ENCODE data around the gene COA5. TPM values are rescaled to one million over a fixed set of nuclear protein-coding genes. Genes with fewer than 3 reads are reported as not detected.

Gene COA5
- polyA plus RNA-seq, 4 donors = 29.7 to 57.5 (median 36.8) TPM

DNA sequence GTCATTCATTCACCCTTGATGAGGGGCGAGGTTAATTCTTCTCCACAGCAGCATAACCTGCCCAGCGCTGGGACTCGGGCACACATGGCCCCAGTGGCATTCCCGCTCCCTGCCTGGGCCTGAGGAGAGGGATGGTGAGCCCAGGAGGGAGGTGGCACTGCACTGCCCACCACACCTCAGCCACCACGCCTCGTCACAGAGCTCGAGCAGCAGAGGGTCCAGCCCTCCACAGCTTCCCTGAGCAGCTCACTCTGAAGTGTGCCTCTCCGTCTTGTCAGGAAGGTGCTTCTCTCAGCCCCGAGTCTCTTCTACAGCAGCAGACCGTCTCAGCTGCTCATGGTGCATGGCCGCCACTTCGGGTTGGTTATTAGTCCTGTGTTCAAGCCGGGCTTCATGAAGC lies 34.9 kb downstream of the COA5 start:
- no peaks in the 10 kb centered on the region for H3K4me1 ChIP-seq (ENCODE audit: control insufficient read depth in 3 of 3, insufficient read depth in 2 of 3, low read depth in 1 of 3, low read length in 2 of 3)
- H3K4me3 ChIP-seq (ENCODE audit: low read depth in 1 of 3, low read length in 3 of 3) = no peak overlapping the region
- WGBS, 3 donors = 94 to 97% (median 95%) methylated on average over 13 of the region's 13 CpGs
- H3K36me3 ChIP-seq (ENCODE audit: control insufficient read depth in 3 of 3, insufficient read depth in 2 of 3, low read depth in 1 of 3, low read length in 3 of 3) = peaks cover 0 to 73% (median 2%) of the 10 kb centered on the region in 3 donors
- DNase-seq (no peak), FAIRE-seq (no peak)
- H3K27ac ChIP-seq (ENCODE audit: low read depth in 1 of 3, low read length in 2 of 3) = no peak overlapping the region
- no peaks in the 10 kb centered on the region for H3K9me3 ChIP-seq (ENCODE audit: control insufficient read depth in 2 of 2, insufficient read depth in 1 of 2, low read depth in 1 of 2, low read length in 1 of 2)
- H3K27me3 ChIP-seq (ENCODE audit: control insufficient read depth in 3 of 3, insufficient read depth in 3 of 3, low read length in 3 of 3) = no peaks in the 10 kb centered on the region

DNA sequence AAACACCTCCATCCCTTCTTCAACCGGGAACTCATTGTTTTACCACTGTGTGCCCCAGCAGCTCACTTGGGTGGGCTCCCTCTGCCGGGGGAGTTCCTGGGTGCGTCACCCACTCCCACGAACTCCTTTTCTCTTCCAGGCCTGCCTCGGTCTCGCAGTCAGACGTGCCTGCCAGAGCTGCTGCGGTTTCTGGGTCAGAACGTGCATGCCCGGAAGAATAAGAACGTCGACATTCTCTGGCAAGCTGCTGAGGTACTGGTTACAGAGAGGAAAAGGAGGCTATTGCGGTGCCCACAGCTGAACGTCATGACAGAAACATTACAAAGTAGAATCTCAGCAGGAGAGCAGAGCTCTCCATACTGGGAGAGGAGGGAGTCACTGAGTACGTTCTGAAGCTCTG lies 35.6 kb downstream of the COA5 start:
- no peak for DNase-seq
- H3K27ac ChIP-seq (ENCODE audit: low read depth in 1 of 3, low read length in 2 of 3) = no peak overlapping the region
- H3K36me3 ChIP-seq (ENCODE audit: control insufficient read depth in 3 of 3, insufficient read depth in 2 of 3, low read depth in 1 of 3, low read length in 3 of 3) = peaks cover 0 to 72% (median 2%) of the 10 kb centered on the region in 3 donors
- H3K4me1 ChIP-seq (ENCODE audit: control insufficient read depth in 3 of 3, insufficient read depth in 2 of 3, low read depth in 1 of 3, low read length in 2 of 3) = no peaks in the 10 kb centered on the region
- no peaks in the 10 kb centered on the region for H3K27me3 ChIP-seq (ENCODE audit: control insufficient read depth in 3 of 3, insufficient read depth in 3 of 3, low read length in 3 of 3)
- H3K9me3 ChIP-seq (ENCODE audit: control insufficient read depth in 2 of 2, insufficient read depth in 1 of 2, low read depth in 1 of 2, low read length in 1 of 2) = no peaks in the 10 kb centered on the region
- no peak overlapping the region for H3K4me3 ChIP-seq (ENCODE audit: low read depth in 1 of 3, low read length in 3 of 3)
- WGBS, 3 donors = 92 to 95% (median 94%) methylated on average over 15 of the region's 15 CpGs
- FAIRE-seq = no peak

DNA sequence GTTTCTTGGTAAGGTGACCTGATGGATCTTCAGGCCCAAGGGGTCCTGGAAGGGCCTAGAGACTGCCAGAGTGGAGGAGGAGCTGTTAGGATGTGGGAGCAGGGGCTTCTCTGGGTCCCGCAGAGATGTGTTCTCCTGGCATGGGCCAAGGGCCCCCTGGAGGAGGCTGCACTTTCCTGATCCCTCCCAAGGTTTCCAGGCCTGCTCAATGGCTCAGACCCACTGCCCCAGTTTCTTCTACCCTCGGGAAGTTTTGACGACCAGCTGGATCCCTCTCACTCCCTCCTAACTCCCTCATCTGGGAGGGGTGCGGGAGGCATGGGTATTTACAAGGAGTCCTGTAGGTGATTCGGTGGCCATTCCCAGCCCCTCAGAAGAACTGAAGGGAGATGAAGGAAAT lies 36.1 kb downstream of the COA5 start:
- no peaks in the 10 kb centered on the region for H3K27me3 ChIP-seq (ENCODE audit: control insufficient read depth in 3 of 3, insufficient read depth in 3 of 3, low read length in 3 of 3)
- FAIRE-seq (no peak), DNase-seq (no peak)
- no peaks in the 10 kb centered on the region for H3K9me3 ChIP-seq (ENCODE audit: control insufficient read depth in 2 of 2, insufficient read depth in 1 of 2, low read depth in 1 of 2, low read length in 1 of 2)
- no peak overlapping the region for H3K4me3 ChIP-seq (ENCODE audit: low read depth in 1 of 3, low read length in 3 of 3)
- H3K36me3 ChIP-seq (ENCODE audit: control insufficient read depth in 3 of 3, insufficient read depth in 2 of 3, low read depth in 1 of 3, low read length in 3 of 3) = peaks cover 0 to 72% (median 2%) of the 10 kb centered on the region in 3 donors
- 87 to 93% (median 92%) methylated on average over 5 of the region's 5 CpGs for WGBS, 3 donors
- H3K27ac ChIP-seq (ENCODE audit: low read depth in 1 of 3, low read length in 2 of 3) = no peak overlapping the region
- no peaks in the 10 kb centered on the region for H3K4me1 ChIP-seq (ENCODE audit: control insufficient read depth in 3 of 3, insufficient read depth in 2 of 3, low read depth in 1 of 3, low read length in 2 of 3)

DNA sequence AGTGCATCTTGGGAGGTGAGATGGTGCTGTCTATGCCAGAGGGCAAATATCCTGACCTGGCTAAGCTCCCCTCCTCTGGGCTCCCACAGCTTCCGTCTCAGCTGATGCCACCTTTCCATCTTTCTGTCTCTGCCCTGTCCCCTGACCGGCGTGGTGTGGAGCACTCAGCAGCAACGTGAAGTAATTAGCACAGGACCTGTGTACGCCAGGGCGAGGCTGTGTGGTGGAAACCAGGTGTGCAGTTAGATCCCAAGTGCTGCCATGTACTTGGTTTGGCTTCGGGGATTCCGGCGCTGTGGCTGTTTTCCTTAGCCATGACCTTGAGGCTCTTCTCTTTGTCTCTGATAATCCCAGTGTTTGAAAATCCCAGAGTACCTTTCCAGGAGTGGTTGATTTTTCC lies 36.5 kb downstream of the COA5 start:
- DNase-seq (no peak), FAIRE-seq (no peak)
- Histone ChIP-seq H3K9me3 (ENCODE audit: control insufficient read depth in 2 of 2, insufficient read depth in 1 of 2, low read depth in 1 of 2, low read length in 1 of 2) (no peaks in the 10 kb centered on the region), H3K27ac (ENCODE audit: low read depth in 1 of 3, low read length in 2 of 3) (no peak overlapping the region), H3K4me1 (ENCODE audit: control insufficient read depth in 3 of 3, insufficient read depth in 2 of 3, low read depth in 1 of 3, low read length in 2 of 3) (no peaks in the 10 kb centered on the region), H3K4me3 (ENCODE audit: low read depth in 1 of 3, low read length in 3 of 3) (no peak overlapping the region), H3K27me3 (ENCODE audit: control insufficient read depth in 3 of 3, insufficient read depth in 3 of 3, low read length in 3 of 3) (no peaks in the 10 kb centered on the region), H3K36me3 (ENCODE audit: control insufficient read depth in 3 of 3, insufficient read depth in 2 of 3, low read depth in 1 of 3, low read length in 3 of 3) (peaks cover 0 to 72% (median 2%) of the 10 kb centered on the region in 3 donors)
- WGBS, 3 donors = 87 to 94% (median 90%) methylated on average over 9 of the region's 9 CpGs

DNA sequence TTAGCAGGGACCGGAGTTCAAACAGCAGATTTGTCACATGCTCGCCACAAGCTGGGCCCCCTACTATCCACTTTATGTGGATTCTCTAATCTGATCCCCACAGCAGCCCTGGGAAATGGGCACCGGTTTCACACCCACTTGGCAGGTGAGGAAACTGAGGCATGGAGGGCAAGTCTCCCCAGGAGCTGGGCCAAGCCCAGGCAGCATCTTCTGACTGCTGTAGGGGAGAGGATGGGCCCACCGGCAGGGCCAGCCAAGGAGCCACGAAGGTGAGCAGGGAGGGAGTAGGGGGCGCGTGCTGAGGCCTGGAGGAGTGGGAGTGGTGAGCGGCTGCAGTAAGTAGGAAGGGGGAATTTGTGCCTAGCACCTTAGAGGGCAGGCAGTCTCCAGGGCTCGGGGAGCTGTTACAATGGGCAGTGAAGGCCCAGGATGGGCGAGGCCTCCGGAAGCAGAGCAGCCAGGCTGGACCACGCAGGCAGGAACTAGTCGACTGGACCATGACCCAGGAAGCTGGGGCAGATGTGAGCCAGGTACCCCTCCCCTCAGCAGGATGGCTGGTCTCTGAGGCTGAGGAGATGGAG lies 37.1 kb downstream of the COA5 start:
- Histone ChIP-seq H3K9me3 (ENCODE audit: control insufficient read depth in 2 of 2, insufficient read depth in 1 of 2, low read depth in 1 of 2, low read length in 1 of 2) (no peaks in the 10 kb centered on the region), H3K27ac (ENCODE audit: low read depth in 1 of 3, low read length in 2 of 3) (no peak overlapping the region), H3K27me3 (ENCODE audit: control insufficient read depth in 3 of 3, insufficient read depth in 3 of 3, low read length in 3 of 3) (no peaks in the 10 kb centered on the region), H3K4me3 (ENCODE audit: low read depth in 1 of 3, low read length in 3 of 3) (no peak overlapping the region), H3K36me3 (ENCODE audit: control insufficient read depth in 3 of 3, insufficient read depth in 2 of 3, low read depth in 1 of 3, low read length in 3 of 3) (peaks cover under 1 to 73% (median 2%) of the 10 kb centered on the region in 3 donors), H3K4me1 (ENCODE audit: control insufficient read depth in 3 of 3, insufficient read depth in 2 of 3, low read depth in 1 of 3, low read length in 2 of 3) (no peaks in the 10 kb centered on the region)
- FAIRE-seq = no peak
- WGBS, 3 donors = 88 to 93% (median 93%) methylated on average over 13 of the region's 13 CpGs
- DNase-seq = no peak

DNA sequence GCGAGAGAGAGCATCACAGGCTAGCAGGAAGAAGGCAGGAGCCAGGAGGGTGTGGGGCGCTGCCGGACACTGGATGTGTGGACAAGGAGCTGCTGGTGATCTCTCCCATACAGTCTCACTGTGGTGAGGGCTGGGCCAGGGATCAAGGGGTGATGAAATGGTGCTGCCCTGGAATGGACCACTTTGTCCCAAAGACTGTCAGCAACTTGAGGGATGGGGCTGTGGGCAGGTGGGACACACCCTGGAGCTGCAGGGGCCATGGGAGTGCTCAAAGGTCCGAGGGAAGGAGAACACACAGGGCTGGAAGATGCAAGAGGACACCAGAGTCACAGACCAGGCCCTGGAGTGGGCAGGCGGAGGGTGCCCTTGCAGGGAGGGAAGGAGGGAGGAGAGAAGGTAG lies 38.0 kb downstream of the COA5 start:
- Histone ChIP-seq H3K4me3 (ENCODE audit: low read depth in 1 of 3, low read length in 3 of 3) (no peak overlapping the region), H3K27me3 (ENCODE audit: control insufficient read depth in 3 of 3, insufficient read depth in 3 of 3, low read length in 3 of 3) (no peaks in the 10 kb centered on the region), H3K27ac (ENCODE audit: low read depth in 1 of 3, low read length in 2 of 3) (no peak overlapping the region), H3K9me3 (ENCODE audit: control insufficient read depth in 2 of 2, insufficient read depth in 1 of 2, low read depth in 1 of 2, low read length in 1 of 2) (no peaks in the 10 kb centered on the region), H3K36me3 (ENCODE audit: control insufficient read depth in 3 of 3, insufficient read depth in 2 of 3, low read depth in 1 of 3, low read length in 3 of 3) (peaks cover 2 to 80% (median 3%) of the 10 kb centered on the region in 3 donors), H3K4me1 (ENCODE audit: control insufficient read depth in 3 of 3, insufficient read depth in 2 of 3, low read depth in 1 of 3, low read length in 2 of 3) (no peaks in the 10 kb centered on the region)
- FAIRE-seq = no peak
- WGBS, 3 donors = 94 to 99% (median 94%) methylated on average over 5 of the region's 5 CpGs
- no peak for DNase-seq

DNA sequence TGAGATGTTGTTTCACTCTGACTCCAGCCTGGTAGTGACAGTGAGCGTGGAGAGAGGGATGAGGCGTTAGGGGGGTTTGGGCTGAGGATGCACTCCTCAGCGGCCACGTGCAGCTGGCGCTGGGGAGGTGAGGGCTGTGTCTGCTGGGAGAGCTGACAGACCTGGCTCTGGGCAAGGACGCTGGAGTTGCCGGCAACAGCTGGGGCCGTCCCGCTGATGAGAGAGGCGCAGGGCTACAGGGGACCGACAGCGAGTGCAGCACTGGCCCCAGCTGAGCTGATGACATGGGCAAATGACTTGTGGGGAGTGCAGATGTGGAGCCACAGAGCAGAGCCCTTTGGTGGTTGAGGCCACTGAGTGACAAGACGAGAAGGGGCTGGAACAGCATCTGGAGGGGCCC lies 38.4 kb downstream of the COA5 start:
- Histone ChIP-seq H3K27me3 (ENCODE audit: control insufficient read depth in 3 of 3, insufficient read depth in 3 of 3, low read length in 3 of 3) (no peaks in the 10 kb centered on the region), H3K36me3 (ENCODE audit: control insufficient read depth in 3 of 3, insufficient read depth in 2 of 3, low read depth in 1 of 3, low read length in 3 of 3) (peaks cover 2 to 83% (median 3%) of the 10 kb centered on the region in 3 donors), H3K27ac (ENCODE audit: low read depth in 1 of 3, low read length in 2 of 3) (no peak overlapping the region), H3K9me3 (ENCODE audit: control insufficient read depth in 2 of 2, insufficient read depth in 1 of 2, low read depth in 1 of 2, low read length in 1 of 2) (no peaks in the 10 kb centered on the region), H3K4me3 (ENCODE audit: low read depth in 1 of 3, low read length in 3 of 3) (no peak overlapping the region), H3K4me1 (ENCODE audit: control insufficient read depth in 3 of 3, insufficient read depth in 2 of 3, low read depth in 1 of 3, low read length in 2 of 3) (no peaks in the 10 kb centered on the region)
- 94 to 98% (median 97%) methylated on average over 13 of the region's 13 CpGs for WGBS, 3 donors
- DNase-seq (no peak), FAIRE-seq (no peak)

DNA sequence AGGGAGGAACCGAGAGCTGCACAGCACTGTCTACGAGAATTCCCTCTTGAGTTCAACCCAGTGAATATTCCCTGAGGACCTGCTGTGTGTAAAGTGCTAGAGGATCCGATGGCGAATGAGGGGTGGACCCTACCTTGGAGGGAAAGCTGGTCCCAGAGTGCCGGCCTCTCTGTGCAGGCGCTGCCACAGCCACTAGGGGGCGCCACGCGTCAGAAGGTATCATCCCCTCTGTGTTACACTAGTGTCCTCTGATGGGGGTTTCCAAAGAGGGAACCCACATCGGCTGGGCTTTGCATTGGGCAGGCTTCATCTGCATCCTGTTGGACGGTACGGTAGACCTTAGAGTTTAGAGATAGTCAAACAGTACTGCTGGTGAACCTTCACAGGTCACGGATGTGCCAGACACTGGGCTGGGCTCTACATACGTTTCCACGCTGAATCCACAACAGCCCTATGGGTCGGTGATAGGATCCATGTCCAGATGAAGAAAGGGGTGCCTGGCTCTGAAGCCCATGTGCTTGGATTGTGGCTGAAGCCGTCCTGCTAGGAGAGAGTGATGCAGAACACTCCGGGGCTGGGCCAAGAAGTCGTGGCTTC lies 39.0 kb downstream of the COA5 start:
- H3K9me3 ChIP-seq (ENCODE audit: control insufficient read depth in 2 of 2, insufficient read depth in 1 of 2, low read depth in 1 of 2, low read length in 1 of 2) = no peaks in the 10 kb centered on the region
- peaks cover 2 to 88% (median 3%) of the 10 kb centered on the region in 3 donors for H3K36me3 ChIP-seq (ENCODE audit: control insufficient read depth in 3 of 3, insufficient read depth in 2 of 3, low read depth in 1 of 3, low read length in 3 of 3)
- 66 to 69% (median 68%) methylated on average over 19 of the region's 19 CpGs for WGBS, 3 donors
- H3K4me3 ChIP-seq (ENCODE audit: low read depth in 1 of 3, low read length in 3 of 3) = no peak overlapping the region
- H3K27ac ChIP-seq (ENCODE audit: low read depth in 1 of 3, low read length in 2 of 3) = no peak overlapping the region
- H3K4me1 ChIP-seq (ENCODE audit: control insufficient read depth in 3 of 3, insufficient read depth in 2 of 3, low read depth in 1 of 3, low read length in 2 of 3) = no peaks in the 10 kb centered on the region
- DNase-seq (peak; percentile 23 to 49), FAIRE-seq (no peak)
- no peaks in the 10 kb centered on the region for H3K27me3 ChIP-seq (ENCODE audit: control insufficient read depth in 3 of 3, insufficient read depth in 3 of 3, low read length in 3 of 3)

Data from small intestine (tissue), 7 donors.